Effector memory CD4-positive, alpha-beta T cell (primary cell): ENCODE measurements around the gene ATG4C.
"Not testable (repeated sequence)": the region's sequence is repeated elsewhere in the genome, so short reads cannot be mapped to it uniquely, and the experiment has no call there.

Experiments
- DNase-seq, 3 donors: peaks; one replicate each; pipeline ENCODE4 v3.0.0-alpha.2; 2020
- H3K27ac ChIP-seq: 2 replicates; pipeline ENCODE4 v1.7.0; 2013; ENCODE audit warnings: mild to moderate bottlenecking, low read length, moderate library complexity; ENCODE audit not compliant: insufficient read depth, poor library complexity, severe bottlenecking
- H3K27me3 ChIP-seq: replicated peaks from 2 replicates; pipeline ENCODE4 v1.7.0; 2013; ENCODE audit warnings: mild to moderate bottlenecking, low read length; ENCODE audit not compliant: insufficient read depth, control insufficient read depth, poor library complexity, severe bottlenecking
- H3K36me3 ChIP-seq: 2 replicates; pipeline ENCODE4 v1.7.0; 2013; ENCODE audit warnings: mild to moderate bottlenecking, low read length, moderate library complexity; ENCODE audit not compliant: control insufficient read depth, insufficient read depth
- H3K4me1 ChIP-seq: 2 replicates; pipeline ENCODE4 v1.7.0; 2013; ENCODE audit warnings: low read length, mild to moderate bottlenecking; ENCODE audit not compliant: control insufficient read depth, insufficient read depth, poor library complexity, severe bottlenecking
- H3K4me3 ChIP-seq: 2 replicates; pipeline ENCODE4 v1.7.0; 2013; ENCODE audit warnings: low read length, low read depth, mild to moderate bottlenecking; ENCODE audit not compliant: insufficient read depth, poor library complexity, severe bottlenecking
- H3K9me3 ChIP-seq: 2 replicates; pipeline ENCODE4 v1.7.0; 2013; ENCODE audit warnings: mild to moderate bottlenecking, low read length, moderate library complexity; ENCODE audit not compliant: control insufficient read depth

The ATG4C gene

DNA sequence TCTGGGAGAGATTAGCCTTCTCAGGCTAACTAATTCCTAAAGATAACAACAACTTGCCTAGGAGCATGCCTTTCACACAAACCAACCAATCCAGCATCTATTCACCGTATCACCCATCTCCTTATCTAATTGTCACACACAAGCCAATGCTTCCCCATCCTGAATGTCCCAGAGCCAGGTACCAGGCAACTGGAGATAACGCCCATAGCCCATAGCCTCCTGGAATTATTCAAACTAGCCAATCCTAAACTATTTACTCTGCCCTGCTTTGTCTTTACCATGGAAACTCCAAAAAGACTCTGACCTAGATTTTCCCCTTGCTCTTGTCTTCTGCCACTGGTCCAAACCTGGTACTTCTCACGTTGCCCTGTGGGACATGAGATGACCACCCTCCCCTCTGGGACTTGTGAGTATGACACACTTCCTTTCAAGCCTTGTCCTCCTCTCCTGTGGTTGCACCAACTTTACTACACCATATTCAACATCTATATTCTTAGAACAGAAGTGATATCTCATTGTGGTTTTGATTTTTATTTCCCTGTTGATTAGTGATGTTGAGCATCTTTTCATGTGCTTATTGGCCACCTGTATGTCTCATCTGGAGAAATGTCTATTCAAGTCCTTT is 8.8 kb upstream of the ATG4C start:
- no peaks in the 10 kb centered on the region for H3K4me1 ChIP-seq
- no peak for DNase-seq
- H3K27ac ChIP-seq = no peak overlapping the region
- H3K36me3 ChIP-seq = no peaks in the 10 kb centered on the region
- H3K27me3 ChIP-seq = peaks cover 3% of the 10 kb centered on the region
- no peak overlapping the region for H3K4me3 ChIP-seq
- no peaks in the 10 kb centered on the region for H3K9me3 ChIP-seq

GRCh38 chr1:62778208-62778607 is 5.7 kb upstream of the ATG4C start:
- no peak overlapping the region for H3K27ac ChIP-seq
- no peaks in the 10 kb centered on the region for H3K4me1 ChIP-seq
- H3K9me3 ChIP-seq = no peaks in the 10 kb centered on the region
- H3K4me3 ChIP-seq = no peak overlapping the region
- DNase-seq = no peak
- peaks cover 3% of the 10 kb centered on the region for H3K27me3 ChIP-seq
- H3K36me3 ChIP-seq = no peaks in the 10 kb centered on the region

- Histone ChIP-seq H3K36me3 (no peaks in the 10 kb centered on the region), H3K4me1 (peaks cover 6% of the 10 kb centered on the region), H3K27ac (no peak overlapping the region), H3K9me3 (no peaks in the 10 kb centered on the region), H3K4me3 (no peak overlapping the region), H3K27me3 (peaks cover 3% of the 10 kb centered on the region)
- no peak for DNase-seq
These were observed 1.9 kb upstream of the ATG4C start for GRCh38 chr1:62781841-62782543.

DNA sequence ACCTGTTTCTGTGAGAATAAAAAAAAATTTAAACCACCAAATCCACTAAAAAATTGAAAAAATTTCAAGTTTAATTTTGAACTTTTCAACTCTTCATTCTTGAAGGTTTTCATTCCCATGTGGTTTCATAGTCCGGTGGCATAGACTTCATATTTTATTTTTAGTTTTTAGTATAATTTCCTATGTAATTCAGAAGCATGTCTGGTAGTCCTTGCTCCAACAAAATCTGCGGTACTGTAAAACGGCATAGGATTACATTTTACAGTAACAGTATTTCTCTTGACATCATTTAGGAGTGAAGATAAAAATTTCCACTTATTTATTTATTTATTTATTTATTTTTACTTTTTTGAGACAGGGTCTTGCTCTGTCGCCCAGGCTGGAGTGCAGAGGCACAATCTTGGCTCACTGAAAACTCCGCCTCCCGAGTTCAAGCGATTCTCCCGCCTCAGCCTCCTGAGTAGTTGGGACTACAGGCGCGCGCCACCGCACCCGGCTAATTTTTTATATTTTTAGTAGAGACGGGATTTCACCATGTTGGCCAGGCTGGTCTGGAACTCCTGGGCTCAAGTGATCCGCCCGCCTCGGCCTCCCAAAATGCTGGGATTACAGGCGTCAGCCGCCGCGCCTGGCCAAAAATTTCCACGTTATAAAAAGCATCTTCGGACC is 1.3 kb upstream of the ATG4C start:
- H3K4me3 ChIP-seq, H3K27me3 ChIP-seq, H3K27ac ChIP-seq, H3K36me3 ChIP-seq, H3K9me3 ChIP-seq, H3K4me1 ChIP-seq, DNase-seq: not testable (repeated sequence)

- H3K9me3 ChIP-seq = no peaks in the 10 kb centered on the region
- peaks cover 6% of the 10 kb centered on the region for H3K4me1 ChIP-seq
- no peak for DNase-seq
- H3K27me3 ChIP-seq = no peaks in the 10 kb centered on the region
- no peaks in the 10 kb centered on the region for H3K36me3 ChIP-seq
- H3K4me3 ChIP-seq = peak overlapping the region; percentile 97
- peak overlapping the region; percentile 90 for H3K27ac ChIP-seq
These were observed 805 bp downstream of the ATG4C start for GRCh38 chr1:62784509-62785365.

DNA sequence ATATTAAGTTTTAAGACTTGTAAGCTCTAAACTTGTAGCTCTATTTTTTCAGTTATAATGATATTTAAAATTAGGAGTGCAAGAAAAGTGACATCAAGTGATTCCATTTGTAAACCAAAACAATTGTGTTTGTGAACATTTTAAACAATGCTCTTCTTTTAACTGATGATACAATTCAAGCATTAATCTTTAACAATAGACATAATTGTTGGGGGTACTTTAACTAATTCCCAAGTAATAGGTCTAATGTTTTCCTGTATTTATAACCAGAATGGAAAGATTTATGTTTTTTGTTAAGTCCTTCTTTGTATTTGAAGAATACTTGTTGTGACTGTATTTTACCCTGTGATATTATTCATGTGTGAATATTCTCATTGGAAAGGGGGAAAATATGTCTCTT is 6.8 kb downstream of the ATG4C start:
- no peaks in the 10 kb centered on the region for H3K36me3 ChIP-seq
- H3K4me1 ChIP-seq = no peaks in the 10 kb centered on the region
- no peak for DNase-seq
- H3K27ac ChIP-seq = no peak overlapping the region
- H3K4me3 ChIP-seq = no peak overlapping the region
- H3K27me3 ChIP-seq = no peaks in the 10 kb centered on the region
- H3K9me3 ChIP-seq = no peaks in the 10 kb centered on the region

DNA sequence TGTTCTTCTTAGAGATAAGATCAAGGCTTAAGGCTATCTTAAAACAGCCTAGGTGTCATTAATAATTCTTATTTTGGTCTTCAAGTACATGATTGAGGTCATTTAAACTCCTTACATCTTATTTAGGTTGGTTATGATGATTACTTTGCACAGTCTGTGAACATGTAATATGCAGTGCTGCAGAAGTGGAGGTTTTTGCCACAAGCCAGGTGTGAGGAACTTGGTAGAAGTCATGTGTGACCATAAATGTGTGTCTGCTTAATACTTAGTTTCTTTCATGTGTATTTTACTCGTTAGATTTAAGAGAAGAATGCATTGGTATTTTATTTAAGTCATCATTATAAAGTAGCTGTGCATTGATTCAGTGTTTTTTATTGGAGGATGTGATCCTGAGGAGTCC is 10.1 kb downstream of the ATG4C start:
- H3K9me3 ChIP-seq = no peaks in the 10 kb centered on the region
- H3K4me3 ChIP-seq = no peak overlapping the region
- no peak for DNase-seq
- no peaks in the 10 kb centered on the region for H3K4me1 ChIP-seq
- H3K36me3 ChIP-seq = no peaks in the 10 kb centered on the region
- H3K27me3 ChIP-seq = no peaks in the 10 kb centered on the region
- no peak overlapping the region for H3K27ac ChIP-seq

DNA sequence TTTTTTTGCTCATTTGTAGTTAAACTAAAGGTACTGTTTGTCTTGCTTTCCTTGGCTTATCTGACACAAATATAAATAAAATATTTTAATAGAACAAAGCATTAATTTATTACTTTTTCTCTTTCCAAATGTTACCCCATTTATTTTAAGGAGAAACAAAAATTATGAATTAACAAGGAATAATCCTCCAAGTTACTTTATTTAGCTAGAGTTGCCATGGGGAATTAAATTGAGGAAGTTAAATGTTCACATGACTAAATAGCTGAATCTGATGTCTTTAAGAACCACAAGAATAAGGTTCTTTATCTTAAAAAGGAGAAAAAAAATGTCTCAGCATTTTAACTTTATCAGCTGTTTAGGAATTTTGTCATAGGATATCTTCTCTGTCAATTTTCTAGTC is 12.3 kb downstream of the ATG4C start:
- no peaks in the 10 kb centered on the region for H3K4me1 ChIP-seq
- no peaks in the 10 kb centered on the region for H3K9me3 ChIP-seq
- no peak for DNase-seq
- H3K27me3 ChIP-seq = no peaks in the 10 kb centered on the region
- H3K27ac ChIP-seq = no peak overlapping the region
- no peaks in the 10 kb centered on the region for H3K36me3 ChIP-seq
- no peak overlapping the region for H3K4me3 ChIP-seq

GRCh38 chr1:62799688-62800087 is 15.8 kb downstream of the ATG4C start:
- H3K36me3 ChIP-seq = no peaks in the 10 kb centered on the region
- no peak for DNase-seq
- H3K27ac ChIP-seq = no peak overlapping the region
- H3K4me3 ChIP-seq = no peak overlapping the region
- H3K4me1 ChIP-seq = no peaks in the 10 kb centered on the region
- no peaks in the 10 kb centered on the region for H3K27me3 ChIP-seq
- no peaks in the 10 kb centered on the region for H3K9me3 ChIP-seq
